Gastroesophageal sphincter (tissue), 3 donors: ENCODE measurements around the gene RGL1.

Experiments used
- POLR2A ChIP-seq, 2 donors: fragments of 450-650 bp; IDR thresholded peaks; one replicate each; pipeline ENCODE4 v1.6.1; 2017; ENCODE audit warnings: antibody characterized with exemption in 2 of 2, mild to moderate bottlenecking in 2 of 2, moderate library complexity in 1 of 2
- TF ChIP-seq, protein P1 (sequence below), 4 experiments: fragments of 200-600 bp in 2 of 4; fragments of 450-650 bp in 2 of 4; sonication (generic) in 1 of 4; IDR thresholded peaks; one replicate each; pipeline ENCODE4 v1.5.1; 2017 to 2019; ENCODE audit warnings: antibody characterized with exemption in 4 of 4, mild to moderate bottlenecking in 2 of 4, moderate library complexity in 2 of 4

- no peak for TF ChIP-seq POLR2A (IDR thresholded peaks at IDR 0.05)
- TF ChIP-seq, protein P1, sequence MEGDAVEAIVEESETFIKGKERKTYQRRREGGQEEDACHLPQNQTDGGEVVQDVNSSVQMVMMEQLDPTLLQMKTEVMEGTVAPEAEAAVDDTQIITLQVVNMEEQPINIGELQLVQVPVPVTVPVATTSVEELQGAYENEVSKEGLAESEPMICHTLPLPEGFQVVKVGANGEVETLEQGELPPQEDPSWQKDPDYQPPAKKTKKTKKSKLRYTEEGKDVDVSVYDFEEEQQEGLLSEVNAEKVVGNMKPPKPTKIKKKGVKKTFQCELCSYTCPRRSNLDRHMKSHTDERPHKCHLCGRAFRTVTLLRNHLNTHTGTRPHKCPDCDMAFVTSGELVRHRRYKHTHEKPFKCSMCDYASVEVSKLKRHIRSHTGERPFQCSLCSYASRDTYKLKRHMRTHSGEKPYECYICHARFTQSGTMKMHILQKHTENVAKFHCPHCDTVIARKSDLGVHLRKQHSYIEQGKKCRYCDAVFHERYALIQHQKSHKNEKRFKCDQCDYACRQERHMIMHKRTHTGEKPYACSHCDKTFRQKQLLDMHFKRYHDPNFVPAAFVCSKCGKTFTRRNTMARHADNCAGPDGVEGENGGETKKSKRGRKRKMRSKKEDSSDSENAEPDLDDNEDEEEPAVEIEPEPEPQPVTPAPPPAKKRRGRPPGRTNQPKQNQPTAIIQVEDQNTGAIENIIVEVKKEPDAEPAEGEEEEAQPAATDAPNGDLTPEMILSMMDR (IDR thresholded peaks at IDR 0.05), result no peak
Observed at GRCh38 chr1:183760661-183761060, 44.3 kb upstream of the RGL1 start.
